ENCODE measurements around the gene SH3BGRL3.

SH3BGRL3 gene

GRCh38 chr1:26281091-26281958, 1.4 kb downstream of the SH3BGRL3 start:
- no peak for DNase-seq
- no peak for ATAC-seq (replicated peaks)
- H3K27ac Mint-ChIP-seq = peak overlapping the region; percentile 86 to 94
- H3K27me3 Mint-ChIP-seq = no peaks in the 10 kb centered on the region
- H3K4me1 Mint-ChIP-seq (ENCODE audit: low read depth in 2 of 2) = peaks cover 79 to 84% of the 10 kb centered on the region in 2 donors
- no peaks in the 10 kb centered on the region for H3K9me3 Mint-ChIP-seq
- peaks cover 40% of the 10 kb centered on the region for H3K36me3 Mint-ChIP-seq (ENCODE audit: insufficient read depth)
- H3K4me3 Mint-ChIP-seq = peak overlapping the region; percentile 90 to 96

DNA sequence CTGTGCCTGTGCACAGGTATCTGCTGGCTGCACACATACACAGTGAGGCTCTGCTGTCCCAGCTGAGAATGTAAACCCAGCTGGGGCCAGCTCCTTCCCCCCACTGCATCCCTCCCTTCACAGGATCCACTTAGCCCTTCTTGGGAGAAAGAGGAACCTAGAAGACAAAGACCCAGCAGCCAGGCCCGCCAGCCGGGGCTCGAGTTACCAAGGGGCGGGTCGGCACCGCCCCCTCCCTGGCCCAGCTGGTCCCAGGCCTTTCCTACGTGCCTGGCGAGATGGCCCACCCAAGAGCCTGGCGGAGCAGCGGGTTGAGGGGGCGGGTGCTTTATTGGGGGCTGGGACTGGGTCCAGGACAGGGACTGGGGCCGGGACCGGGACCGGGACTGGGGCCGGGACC, 2.1 kb downstream of the SH3BGRL3 start:
- Mint-ChIP-seq H3K27ac (peak overlapping the region; percentile 86 to 94), H3K9me3 (no peaks in the 10 kb centered on the region), H3K4me3 (peak overlapping the region; percentile 90 to 96), H3K27me3 (no peaks in the 10 kb centered on the region), H3K36me3 (ENCODE audit: insufficient read depth) (peaks cover 40% of the 10 kb centered on the region), H3K4me1 (ENCODE audit: low read depth in 2 of 2) (peaks cover 78 to 81% of the 10 kb centered on the region in 2 donors)
- DNase-seq (no peak), ATAC-seq (replicated peaks) (no peak)

DNA sequence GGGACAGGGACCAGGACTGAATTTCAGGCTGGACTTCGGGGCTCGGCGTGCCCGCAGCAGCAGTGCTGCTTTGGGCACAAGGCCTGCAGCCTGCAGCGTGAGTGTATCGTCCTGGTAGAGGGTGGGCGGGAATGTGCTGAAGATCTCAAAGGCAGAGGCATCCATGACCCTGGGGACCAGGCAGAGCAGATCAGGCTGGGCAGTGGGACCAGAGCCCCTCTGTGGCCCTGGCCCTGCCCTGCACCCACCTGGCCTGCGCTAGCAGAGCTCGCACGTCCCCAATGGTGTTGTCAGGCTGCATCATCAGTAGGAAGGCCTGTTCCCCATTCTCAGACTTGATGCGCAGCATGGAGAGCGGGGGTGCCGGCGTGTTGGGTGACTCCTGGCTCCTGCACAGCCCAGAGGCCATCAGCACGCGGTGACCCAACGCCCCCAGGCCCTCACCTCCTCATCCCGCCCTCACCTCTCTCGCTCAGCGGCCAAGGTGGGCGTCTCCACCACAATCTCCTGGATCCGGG, 2.6 kb downstream of the SH3BGRL3 start:
- Mint-ChIP-seq H3K27me3 (no peaks in the 10 kb centered on the region), H3K9me3 (no peaks in the 10 kb centered on the region), H3K27ac (peak overlapping the region; percentile 86 to 94), H3K36me3 (ENCODE audit: insufficient read depth) (peaks cover 38% of the 10 kb centered on the region), H3K4me3 (peak overlapping the region; percentile 90 to 96), H3K4me1 (ENCODE audit: low read depth in 2 of 2) (peaks cover 79 to 83% of the 10 kb centered on the region in 2 donors)
- DNase-seq = no peak
- no peak for ATAC-seq (replicated peaks)

GRCh38 chr1:26283279-26283853, 3.5 kb downstream of the SH3BGRL3 start:
- DNase-seq (no peak), ATAC-seq (replicated peaks) (no peak)
- H3K27me3 Mint-ChIP-seq = no peaks in the 10 kb centered on the region
- H3K4me3 Mint-ChIP-seq = peak overlapping the region; percentile 90 to 96
- peaks cover 41% of the 10 kb centered on the region for H3K36me3 Mint-ChIP-seq (ENCODE audit: insufficient read depth)
- no peaks in the 10 kb centered on the region for H3K9me3 Mint-ChIP-seq
- H3K4me1 Mint-ChIP-seq (ENCODE audit: low read depth in 2 of 2) = peaks cover 81 to 83% of the 10 kb centered on the region in 2 donors
- peak overlapping the region; percentile 94 to 96 for H3K27ac Mint-ChIP-seq

DNA sequence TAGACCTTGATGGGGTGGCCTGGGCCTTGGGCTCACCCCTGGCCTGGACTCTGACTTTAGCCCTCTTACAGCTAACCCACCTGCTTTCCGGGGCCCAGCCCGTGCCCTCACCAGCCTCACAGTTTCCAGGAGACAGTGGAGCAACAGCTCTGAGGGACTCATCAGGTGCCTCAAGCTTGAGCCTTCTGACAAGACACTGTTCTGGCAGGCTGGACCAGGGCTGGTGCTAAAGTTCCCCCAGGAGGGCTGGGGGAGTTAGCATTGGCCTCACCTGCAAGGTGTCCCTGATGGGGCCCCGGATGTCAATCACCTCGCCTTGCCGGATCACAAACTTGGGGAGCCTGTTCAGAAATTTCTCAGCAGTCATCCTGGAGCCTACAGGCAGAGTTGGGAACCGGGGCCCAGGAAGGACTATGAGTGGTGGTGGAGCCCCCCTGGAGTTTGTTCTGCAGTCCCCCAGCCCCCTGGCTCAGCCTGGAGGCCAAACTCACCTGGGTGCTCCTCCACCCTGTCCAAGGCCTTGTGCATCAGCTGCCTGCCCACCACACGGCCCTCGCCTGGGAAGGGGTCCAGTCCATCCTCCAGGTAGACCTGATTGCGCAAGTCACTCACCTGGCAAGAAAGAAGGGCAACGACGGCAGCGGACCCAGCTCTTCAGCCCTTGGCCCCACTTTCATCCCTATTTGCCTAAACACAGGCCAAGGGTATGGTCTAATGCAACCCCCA, 4.1 kb downstream of the SH3BGRL3 start:
- peak overlapping the region; percentile 90 to 96 for H3K4me3 Mint-ChIP-seq
- no peaks in the 10 kb centered on the region for H3K9me3 Mint-ChIP-seq
- H3K4me1 Mint-ChIP-seq (ENCODE audit: low read depth in 2 of 2) = peaks cover 77 to 83% of the 10 kb centered on the region in 2 donors
- H3K27ac Mint-ChIP-seq = peak overlapping the region; percentile 94 to 96
- no peak for DNase-seq
- no peak for ATAC-seq (replicated peaks)
- H3K36me3 Mint-ChIP-seq (ENCODE audit: insufficient read depth) = peaks cover 43% of the 10 kb centered on the region
- H3K27me3 Mint-ChIP-seq = no peaks in the 10 kb centered on the region

- Mint-ChIP-seq H3K36me3 (ENCODE audit: insufficient read depth) (peaks cover 45% of the 10 kb centered on the region), H3K9me3 (no peaks in the 10 kb centered on the region), H3K27ac (peak overlapping the region; percentile 94 to 95), H3K4me3 (peak overlapping the region; percentile 90 to 96), H3K27me3 (no peaks in the 10 kb centered on the region), H3K4me1 (ENCODE audit: low read depth in 2 of 2) (peaks cover 77 to 84% of the 10 kb centered on the region in 2 donors)
- DNase-seq (peak; percentile 83 to 91 (median 86)), ATAC-seq (replicated peaks) (peak; percentile 77)
Observed at GRCh38 chr1:26284597-26285347, 4.9 kb downstream of the SH3BGRL3 start.

GRCh38 chr1:26285366-26286063, 5.6 kb downstream of the SH3BGRL3 start:
- ATAC-seq (replicated peaks) = no peak
- no peak for DNase-seq
- H3K27me3 Mint-ChIP-seq = no peaks in the 10 kb centered on the region
- peaks cover 82 to 89% of the 10 kb centered on the region in 2 donors for H3K4me1 Mint-ChIP-seq (ENCODE audit: low read depth in 2 of 2)
- peak overlapping the region; percentile 90 to 96 for H3K4me3 Mint-ChIP-seq
- H3K9me3 Mint-ChIP-seq = no peaks in the 10 kb centered on the region
- H3K36me3 Mint-ChIP-seq (ENCODE audit: insufficient read depth) = peaks cover 38% of the 10 kb centered on the region
- peak overlapping the region; percentile 94 to 95 for H3K27ac Mint-ChIP-seq

DNA sequence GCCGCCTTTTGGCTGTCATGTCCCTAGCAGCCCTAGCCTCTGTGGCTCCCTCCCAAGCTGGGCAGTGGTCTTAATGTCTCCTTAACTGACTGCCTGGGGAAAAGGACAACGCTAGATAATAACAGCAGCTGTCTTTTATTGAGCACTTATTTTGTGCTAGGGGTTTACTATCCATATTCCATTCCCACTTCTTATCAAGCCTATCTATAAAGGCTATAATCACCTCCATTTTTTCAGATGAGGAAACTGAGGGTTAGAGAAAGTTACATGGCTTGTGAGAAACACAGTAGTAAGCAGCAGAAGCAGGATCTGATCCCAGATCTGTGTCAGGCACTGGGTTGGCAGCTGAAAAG, 6.2 kb downstream of the SH3BGRL3 start:
- DNase-seq (no peak), ATAC-seq (replicated peaks) (no peak)
- Mint-ChIP-seq H3K4me1 (ENCODE audit: low read depth in 2 of 2) (peaks cover 83 to 90% of the 10 kb centered on the region in 2 donors), H3K27ac (peak overlapping the region; percentile 91 to 94), H3K9me3 (no peaks in the 10 kb centered on the region), H3K27me3 (no peaks in the 10 kb centered on the region), H3K36me3 (ENCODE audit: insufficient read depth) (peaks cover 33% of the 10 kb centered on the region), H3K4me3 (peak overlapping the region; percentile 81 to 96)

- ATAC-seq (replicated peaks) (peak; percentile 57), DNase-seq (peak; percentile 63 to 66 (median 64))
- peak overlapping the region; percentile 81 to 96 for H3K4me3 Mint-ChIP-seq
- H3K27me3 Mint-ChIP-seq = no peaks in the 10 kb centered on the region
- H3K27ac Mint-ChIP-seq = peak overlapping the region; percentile 91 to 96
- peaks cover 84 to 89% of the 10 kb centered on the region in 2 donors for H3K4me1 Mint-ChIP-seq (ENCODE audit: low read depth in 2 of 2)
- no peaks in the 10 kb centered on the region for H3K9me3 Mint-ChIP-seq
- peaks cover 26% of the 10 kb centered on the region for H3K36me3 Mint-ChIP-seq (ENCODE audit: insufficient read depth)
Observed at GRCh38 chr1:26287033-26287711, 7.3 kb downstream of the SH3BGRL3 start.

DNA sequence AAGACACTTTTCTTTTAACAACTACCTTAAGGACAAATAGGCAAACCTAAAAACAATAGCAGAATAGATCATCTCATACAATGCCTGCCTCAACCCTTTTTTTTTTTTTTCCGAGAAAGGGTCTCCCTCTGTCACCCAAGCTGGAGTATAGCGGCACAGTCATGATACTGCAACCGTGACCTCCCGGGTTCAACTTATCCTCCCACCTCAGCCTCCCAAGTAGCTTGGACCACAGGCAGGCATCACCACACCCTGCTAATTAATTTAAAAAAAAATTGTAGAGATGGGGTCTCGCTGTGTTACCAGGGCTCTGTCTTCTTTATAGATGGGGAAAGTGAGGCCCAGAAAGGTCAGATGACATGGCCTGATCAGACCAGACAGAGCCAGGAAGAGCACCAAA, 7.9 kb downstream of the SH3BGRL3 start:
- H3K9me3 Mint-ChIP-seq = no peaks in the 10 kb centered on the region
- ATAC-seq (replicated peaks) = no peak

GRCh38 chr1:26288311-26288941, 8.5 kb downstream of the SH3BGRL3 start:
- no peaks in the 10 kb centered on the region for H3K9me3 Mint-ChIP-seq
- H3K4me3 Mint-ChIP-seq = peak overlapping the region; percentile 81 to 96
- H3K27me3 Mint-ChIP-seq = no peaks in the 10 kb centered on the region
- H3K27ac Mint-ChIP-seq = peak overlapping the region; percentile 91 to 96
- no peak for DNase-seq
- H3K36me3 Mint-ChIP-seq (ENCODE audit: insufficient read depth) = peaks cover 21% of the 10 kb centered on the region
- H3K4me1 Mint-ChIP-seq (ENCODE audit: low read depth in 2 of 2) = peaks cover 72 to 82% of the 10 kb centered on the region in 2 donors
- ATAC-seq (replicated peaks) = no peak

More for the DNA sequence above, 7.9 kb downstream of the SH3BGRL3 start:
- Mint-ChIP-seq H3K36me3 (ENCODE audit: insufficient read depth) (peaks cover 26% of the 10 kb centered on the region), H3K27me3 (no peaks in the 10 kb centered on the region), H3K4me3 (peak overlapping the region; percentile 81 to 96), H3K27ac (peak overlapping the region; percentile 91 to 96), H3K4me1 (ENCODE audit: low read depth in 2 of 2) (peaks cover 78 to 88% of the 10 kb centered on the region in 2 donors)
- no peak for DNase-seq
